ENCODE measurements around the gene ZSCAN12.

Gene ZSCAN12

DNA sequence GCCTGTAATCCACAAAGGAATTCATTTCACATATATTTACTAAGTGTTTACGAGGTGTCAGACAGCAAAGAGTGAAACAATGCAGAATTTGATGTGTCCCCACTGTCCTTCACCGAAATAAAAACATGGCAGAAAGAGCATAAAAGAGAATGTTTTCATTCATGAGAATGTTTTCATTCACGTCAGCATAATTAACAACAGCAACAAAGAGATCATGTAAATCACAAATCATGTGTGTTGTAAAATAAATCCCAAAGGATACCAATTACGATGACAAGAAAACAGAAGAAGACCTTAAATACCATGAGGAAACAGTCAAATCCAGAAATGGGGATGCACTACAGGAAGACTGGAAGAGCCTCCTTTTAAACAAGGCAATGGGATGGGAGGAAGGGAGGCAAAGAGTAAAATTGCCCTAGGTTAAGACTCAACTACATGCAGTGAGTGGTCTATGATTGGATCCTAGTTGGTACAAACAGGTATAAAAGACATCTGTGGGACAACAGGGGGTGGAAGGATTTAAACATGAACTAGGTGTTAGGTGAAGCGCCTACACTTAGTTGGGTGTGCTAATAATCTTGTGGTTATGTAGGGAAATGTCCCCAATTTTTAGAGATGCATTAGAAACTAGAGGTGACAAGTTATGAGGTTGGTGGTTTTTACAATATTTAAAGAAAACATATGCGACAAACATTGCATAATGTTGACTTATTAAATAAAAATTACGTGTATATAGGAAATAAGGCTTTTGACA lies 65.1 kb downstream of the ZSCAN12 start:
- Histone ChIP-seq H3K9me2 (replicated peaks; ENCODE audit: low read depth, low read length) (no peaks in the 10 kb centered on the region), H3K9ac (ENCODE audit: low read depth, low read length, poor library complexity, severe bottlenecking) (peak overlapping the region; percentile 99), H3K4me2 (ENCODE audit: low read depth, low read length, poor library complexity, severe bottlenecking) (peak overlapping the region; percentile 99), H3K4me3 (ENCODE audit: low read length, poor library complexity, severe bottlenecking) (peak overlapping the region; percentile 91), H4K20me1 (ENCODE audit: insufficient read depth, low read length, poor library complexity, severe bottlenecking) (no peaks in the 10 kb centered on the region), H3K27me3 (ENCODE audit: insufficient read depth, low read length, poor library complexity, severe bottlenecking) (no peaks in the 10 kb centered on the region), H3K79me2 (ENCODE audit: insufficient read depth, low read length) (peaks cover 16% of the 10 kb centered on the region), H2AFZ (ENCODE audit: low read length) (no peak overlapping the region), H3K9me3 (ENCODE audit: insufficient read depth, low read depth, low read length) (no peaks in the 10 kb centered on the region), H3F3A (ENCODE audit: low read depth) (peaks cover 2% of the 10 kb centered on the region; the same call in 1 of the 2 replicates), H3K4me1 (ENCODE audit: insufficient read depth, low read length, poor library complexity, severe bottlenecking) (peaks cover 32% of the 10 kb centered on the region), H3K36me3 (ENCODE audit: insufficient read depth, low read length) (no peaks in the 10 kb centered on the region)
- TF ChIP-seq EZH2phosphoT487 (IDR thresholded peaks at IDR 0.05; ENCODE audit: borderline replicate concordance), result no peak
- TF ChIP-seq, protein P1, sequence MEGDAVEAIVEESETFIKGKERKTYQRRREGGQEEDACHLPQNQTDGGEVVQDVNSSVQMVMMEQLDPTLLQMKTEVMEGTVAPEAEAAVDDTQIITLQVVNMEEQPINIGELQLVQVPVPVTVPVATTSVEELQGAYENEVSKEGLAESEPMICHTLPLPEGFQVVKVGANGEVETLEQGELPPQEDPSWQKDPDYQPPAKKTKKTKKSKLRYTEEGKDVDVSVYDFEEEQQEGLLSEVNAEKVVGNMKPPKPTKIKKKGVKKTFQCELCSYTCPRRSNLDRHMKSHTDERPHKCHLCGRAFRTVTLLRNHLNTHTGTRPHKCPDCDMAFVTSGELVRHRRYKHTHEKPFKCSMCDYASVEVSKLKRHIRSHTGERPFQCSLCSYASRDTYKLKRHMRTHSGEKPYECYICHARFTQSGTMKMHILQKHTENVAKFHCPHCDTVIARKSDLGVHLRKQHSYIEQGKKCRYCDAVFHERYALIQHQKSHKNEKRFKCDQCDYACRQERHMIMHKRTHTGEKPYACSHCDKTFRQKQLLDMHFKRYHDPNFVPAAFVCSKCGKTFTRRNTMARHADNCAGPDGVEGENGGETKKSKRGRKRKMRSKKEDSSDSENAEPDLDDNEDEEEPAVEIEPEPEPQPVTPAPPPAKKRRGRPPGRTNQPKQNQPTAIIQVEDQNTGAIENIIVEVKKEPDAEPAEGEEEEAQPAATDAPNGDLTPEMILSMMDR (conservative IDR thresholded peaks at IDR 0.05; ENCODE audit: low read length), result no peak

DNA sequence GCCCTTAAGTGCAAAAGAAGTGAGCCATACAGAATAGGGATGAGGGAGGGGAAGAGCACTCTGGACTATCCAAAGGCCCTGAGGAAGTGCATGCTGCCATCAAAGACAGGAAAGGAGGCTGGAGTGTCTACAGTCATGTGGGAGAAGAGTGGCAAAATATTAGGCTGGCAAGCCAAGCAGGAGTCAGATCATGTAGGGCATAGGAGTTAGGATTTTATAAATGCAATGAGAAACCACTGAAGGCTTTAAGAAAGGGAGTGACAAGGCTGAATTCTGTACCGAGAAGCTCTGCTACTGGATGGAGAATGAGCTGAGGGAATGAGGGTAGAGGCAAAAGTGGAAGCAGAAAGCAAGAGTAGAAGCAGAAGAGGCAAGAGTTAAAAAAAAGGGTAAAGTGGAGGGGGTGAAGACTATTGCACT lies 65.9 kb downstream of the ZSCAN12 start:
- Histone ChIP-seq H2AFZ (ENCODE audit: low read length) (no peak overlapping the region), H3K4me2 (ENCODE audit: low read depth, low read length, poor library complexity, severe bottlenecking) (peak overlapping the region; percentile 99), H3K27me3 (ENCODE audit: insufficient read depth, low read length, poor library complexity, severe bottlenecking) (no peaks in the 10 kb centered on the region), H4K20me1 (ENCODE audit: insufficient read depth, low read length, poor library complexity, severe bottlenecking) (no peaks in the 10 kb centered on the region), H3F3A (ENCODE audit: low read depth) (peaks cover 2% of the 10 kb centered on the region; the same call in 1 of the 2 replicates), H3K36me3 (ENCODE audit: insufficient read depth, low read length) (no peaks in the 10 kb centered on the region), H3K4me1 (ENCODE audit: insufficient read depth, low read length, poor library complexity, severe bottlenecking) (peaks cover 32% of the 10 kb centered on the region), H3K79me2 (ENCODE audit: insufficient read depth, low read length) (peaks cover 16% of the 10 kb centered on the region), H3K9me2 (replicated peaks; ENCODE audit: low read depth, low read length) (no peaks in the 10 kb centered on the region), H3K9me3 (ENCODE audit: insufficient read depth, low read depth, low read length) (no peaks in the 10 kb centered on the region), H3K9ac (ENCODE audit: low read depth, low read length, poor library complexity, severe bottlenecking) (no peak overlapping the region), H3K4me3 (ENCODE audit: low read length, poor library complexity, severe bottlenecking) (no peak overlapping the region)
- TF ChIP-seq EZH2phosphoT487 (IDR thresholded peaks at IDR 0.05; ENCODE audit: borderline replicate concordance), result no peak
- TF ChIP-seq, protein P1 (conservative IDR thresholded peaks at IDR 0.05; ENCODE audit: low read length), result no peak

DNA sequence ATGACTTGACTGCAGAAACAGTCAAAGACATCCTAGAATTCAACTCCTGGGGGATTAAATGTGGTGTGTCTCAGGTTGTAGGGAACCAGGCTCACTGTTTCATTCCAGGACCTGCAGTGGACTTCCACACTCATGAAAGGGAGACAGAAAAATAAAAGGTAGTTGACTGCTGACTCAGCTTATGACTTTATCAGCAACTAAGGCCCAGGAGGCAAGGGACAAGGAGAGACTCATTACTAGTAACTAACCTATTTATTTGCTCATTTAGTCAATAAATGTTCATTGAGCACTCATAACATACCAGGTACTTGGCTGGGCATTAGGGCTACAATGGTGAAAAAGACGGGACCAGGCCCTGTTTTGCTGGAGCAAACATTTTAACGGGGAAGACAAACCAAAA lies 66.5 kb downstream of the ZSCAN12 start:
- no peaks in the 10 kb centered on the region for H3K36me3 ChIP-seq (ENCODE audit: insufficient read depth, low read length)
- H3K4me3 ChIP-seq (ENCODE audit: low read length, poor library complexity, severe bottlenecking), result no peak overlapping the region
- no peaks in the 10 kb centered on the region for H3K9me2 ChIP-seq (replicated peaks; ENCODE audit: low read depth, low read length)
- peak overlapping the region; percentile 99 for H3K4me2 ChIP-seq (ENCODE audit: low read depth, low read length, poor library complexity, severe bottlenecking)
- H3K4me1 ChIP-seq (ENCODE audit: insufficient read depth, low read length, poor library complexity, severe bottlenecking), result peaks cover 32% of the 10 kb centered on the region
- peaks cover 16% of the 10 kb centered on the region for H3K79me2 ChIP-seq (ENCODE audit: insufficient read depth, low read length)
- peaks cover 2% of the 10 kb centered on the region; the same call in 1 of the 2 replicates for H3F3A ChIP-seq (ENCODE audit: low read depth)
- no peak overlapping the region for H2AFZ ChIP-seq (ENCODE audit: low read length)
- no peak for TF ChIP-seq EZH2phosphoT487 (IDR thresholded peaks at IDR 0.05; ENCODE audit: borderline replicate concordance)
- TF ChIP-seq, protein P1 (conservative IDR thresholded peaks at IDR 0.05; ENCODE audit: low read length), result no peak
- no peak overlapping the region for H3K9ac ChIP-seq (ENCODE audit: low read depth, low read length, poor library complexity, severe bottlenecking)
- H4K20me1 ChIP-seq (ENCODE audit: insufficient read depth, low read length, poor library complexity, severe bottlenecking), result no peaks in the 10 kb centered on the region
- no peaks in the 10 kb centered on the region for H3K27me3 ChIP-seq (ENCODE audit: insufficient read depth, low read length, poor library complexity, severe bottlenecking)
- H3K9me3 ChIP-seq (ENCODE audit: insufficient read depth, low read depth, low read length), result no peaks in the 10 kb centered on the region
